ENCODE results near the gene EFNA4. TPM values are rescaled to one million over a fixed set of nuclear protein-coding genes. Genes with fewer than 3 reads are reported as not detected.
A peak's percentile ranks its signal among the peaks of the same experiment; 100 is the strongest.

Gene EFNA4
- total RNA-seq, 3 donors from 2014 or later (not counting 1 experiment from before 2014, with no cell fraction given), result 4.6 to 6.8 (median 5.5) TPM

GRCh38 chr1:155068599-155068998 is 5.1 kb downstream of the EFNA4 start:
- 97% methylated on average over 3 of the region's 3 CpGs for WGBS (ENCODE audit: insufficient coverage)
- no peak overlapping the region for H3K27ac Mint-ChIP-seq
- no peaks in the 10 kb centered on the region for H3K36me3 Mint-ChIP-seq
- H3K4me3 Mint-ChIP-seq, result no peak overlapping the region
- H3K4me1 ChIP-seq (ENCODE audit: control insufficient read depth, insufficient read depth, low read length), result peaks cover 42% of the 10 kb centered on the region
- DNase-seq, result no peak
- H3K4me1 Mint-ChIP-seq, result peaks cover 16 to 48% of the 10 kb centered on the region in 2 donors
- no peaks in the 10 kb centered on the region for H3K9me3 Mint-ChIP-seq
- no peaks in the 10 kb centered on the region for H3K27me3 Mint-ChIP-seq (ENCODE audit: low read depth in 2 of 2)
- H3K36me3 ChIP-seq (ENCODE audit: control insufficient read depth, insufficient read depth, low read length), result peaks cover 5% of the 10 kb centered on the region
- H3K27me3 ChIP-seq (ENCODE audit: control insufficient read depth, insufficient read depth, low read length), result no peaks in the 10 kb centered on the region
- TF ChIP-seq CTCF (IDR thresholded peaks at IDR 0.05), result no peak
- H3K27ac ChIP-seq (ENCODE audit: low read length), result no peak overlapping the region
- intact Hi-C loops (cut with micrococcal nuclease), result no loop called here
- H3K4me3 ChIP-seq (ENCODE audit: low read length), result no peak overlapping the region
- ATAC-seq, result no peak
- no peaks in the 10 kb centered on the region for H3K9me3 ChIP-seq (ENCODE audit: control insufficient read depth, insufficient read depth, low read length)

- Histone ChIP-seq H3K36me3 (ENCODE audit: control insufficient read depth, insufficient read depth, low read length) (peaks cover 5% of the 10 kb centered on the region), H3K9me3 (ENCODE audit: control insufficient read depth, insufficient read depth, low read length) (no peaks in the 10 kb centered on the region), H3K4me3 (ENCODE audit: low read length) (no peak overlapping the region), H3K27me3 (ENCODE audit: control insufficient read depth, insufficient read depth, low read length) (no peaks in the 10 kb centered on the region), H3K27ac (ENCODE audit: low read length) (peak overlapping the region; percentile 46), H3K4me1 (ENCODE audit: control insufficient read depth, insufficient read depth, low read length) (peaks cover 39% of the 10 kb centered on the region)
- H3K27me3 Mint-ChIP-seq (ENCODE audit: low read depth in 2 of 2), result no peaks in the 10 kb centered on the region
- no peaks in the 10 kb centered on the region for H3K9me3 Mint-ChIP-seq
- 71% methylated on average over 5 of the region's 7 CpGs for WGBS (ENCODE audit: insufficient coverage)
- peak overlapping the region in 1 of 2 donors; percentile 33 for H3K27ac Mint-ChIP-seq
- no peak overlapping the region for H3K4me3 Mint-ChIP-seq
- H3K36me3 Mint-ChIP-seq, result no peaks in the 10 kb centered on the region
- peaks cover 8 to 44% of the 10 kb centered on the region in 2 donors for H3K4me1 Mint-ChIP-seq
- DNase-seq (no peak), ATAC-seq (no peak)
- TF ChIP-seq CTCF (IDR thresholded peaks at IDR 0.05), result no peak
- intact Hi-C loops (cut with micrococcal nuclease), result loop anchor here (2.0 kb wide), 1 partner anchor 15 kb away; no protein-coding TSS in a partner anchor
Measured at GRCh38 chr1:155069551-155070157, 6.1 kb downstream of the EFNA4 start.

GRCh38 chr1:155070158-155070621 is 6.7 kb downstream of the EFNA4 start:
- ATAC-seq, result no peak
- DNase-seq, result no peak
- peak overlapping the region; percentile 72 for H3K4me3 Mint-ChIP-seq
- intact Hi-C loops (cut with micrococcal nuclease), result loop anchor here (2.0 kb wide), 1 partner anchor 15 kb away; no protein-coding TSS in a partner anchor
- Histone ChIP-seq H3K4me1 (ENCODE audit: control insufficient read depth, insufficient read depth, low read length) (peaks cover 37% of the 10 kb centered on the region), H3K4me3 (ENCODE audit: low read length) (peak overlapping the region; percentile 26), H3K9me3 (ENCODE audit: control insufficient read depth, insufficient read depth, low read length) (no peaks in the 10 kb centered on the region), H3K27me3 (ENCODE audit: control insufficient read depth, insufficient read depth, low read length) (no peaks in the 10 kb centered on the region), H3K36me3 (ENCODE audit: control insufficient read depth, insufficient read depth, low read length) (peaks cover 5% of the 10 kb centered on the region), H3K27ac (ENCODE audit: low read length) (peak overlapping the region; percentile 46)
- H3K27me3 Mint-ChIP-seq (ENCODE audit: low read depth in 2 of 2), result no peaks in the 10 kb centered on the region
- H3K9me3 Mint-ChIP-seq, result no peaks in the 10 kb centered on the region
- H3K36me3 Mint-ChIP-seq, result no peaks in the 10 kb centered on the region
- peaks cover 6 to 40% of the 10 kb centered on the region in 2 donors for H3K4me1 Mint-ChIP-seq
- WGBS (ENCODE audit: insufficient coverage), result 68% methylated on average over 27 of the region's 28 CpGs
- TF ChIP-seq CTCF (IDR thresholded peaks at IDR 0.05), result no peak
- peak overlapping the region in 1 of 2 donors; percentile 33 for H3K27ac Mint-ChIP-seq

Data from natural killer cell (primary cell).